CD4-positive, alpha-beta T cell treated with Interleukin-10 for 1 hour (primary cell): ENCODE data around the gene RFX2.
"Not testable (repeated sequence)": the region's sequence is repeated elsewhere in the genome, so short reads cannot be mapped to it uniquely, and the experiment has no call there.

Source experiments
- DNase-seq: peaks from one replicate; pipeline ENCODE4 v3.0.0-alpha.2; 2020

RFX2 gene

DNA sequence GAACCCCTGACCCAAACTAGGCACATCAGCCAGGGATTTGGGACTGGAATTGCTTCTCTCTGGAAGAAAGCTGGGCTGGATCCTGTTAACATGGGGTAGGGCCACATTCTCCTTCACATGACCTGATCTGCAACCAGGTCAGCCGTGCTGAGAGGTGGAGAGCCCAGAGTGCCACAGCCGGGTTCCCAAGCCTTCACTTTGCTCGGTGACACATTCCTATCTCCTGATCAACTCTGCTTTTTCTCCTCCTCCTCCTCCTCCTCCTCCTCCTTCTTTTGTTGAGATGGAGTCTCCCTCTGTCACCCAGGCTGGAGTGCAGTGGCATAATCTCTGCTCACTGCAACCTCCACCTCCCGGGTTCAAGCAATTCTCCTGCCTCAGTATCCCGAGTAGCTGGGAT lies 124.5 kb downstream of the RFX2 start:
- DNase-seq: not testable (repeated sequence)

DNA sequence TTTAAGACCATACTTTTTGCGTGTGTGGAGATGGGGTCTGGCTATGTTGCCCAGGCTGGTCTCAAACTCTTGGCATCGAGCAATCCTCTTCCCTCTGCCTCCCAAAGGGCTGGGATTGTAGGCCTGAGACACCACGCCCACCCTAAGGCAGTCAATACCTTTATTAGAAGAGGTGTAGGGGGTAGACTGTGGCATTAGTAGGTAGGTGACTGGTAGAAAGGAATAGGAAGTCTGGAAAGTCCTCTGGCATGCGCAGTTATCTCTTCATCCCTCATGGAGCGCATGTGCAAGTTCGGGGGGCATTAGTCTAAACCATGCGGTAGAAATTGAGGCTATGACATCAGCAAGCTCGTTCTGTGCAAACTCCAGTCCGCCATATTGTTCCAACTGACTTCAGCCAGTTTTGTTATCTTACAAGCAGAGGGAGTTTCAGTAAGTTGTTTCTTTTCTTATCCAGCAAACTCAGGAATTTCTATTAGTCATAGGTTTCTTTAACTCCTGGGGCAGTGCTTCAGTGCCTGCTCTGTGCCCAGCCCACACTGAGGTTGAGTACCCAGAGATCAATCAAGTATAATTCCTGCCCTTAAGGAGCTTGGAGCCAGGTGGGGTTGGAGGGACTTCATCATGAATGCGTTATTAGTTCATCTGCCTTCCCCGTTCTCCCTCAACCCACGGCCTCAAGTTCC lies 125.1 kb downstream of the RFX2 start:
- no peak for DNase-seq

DNA sequence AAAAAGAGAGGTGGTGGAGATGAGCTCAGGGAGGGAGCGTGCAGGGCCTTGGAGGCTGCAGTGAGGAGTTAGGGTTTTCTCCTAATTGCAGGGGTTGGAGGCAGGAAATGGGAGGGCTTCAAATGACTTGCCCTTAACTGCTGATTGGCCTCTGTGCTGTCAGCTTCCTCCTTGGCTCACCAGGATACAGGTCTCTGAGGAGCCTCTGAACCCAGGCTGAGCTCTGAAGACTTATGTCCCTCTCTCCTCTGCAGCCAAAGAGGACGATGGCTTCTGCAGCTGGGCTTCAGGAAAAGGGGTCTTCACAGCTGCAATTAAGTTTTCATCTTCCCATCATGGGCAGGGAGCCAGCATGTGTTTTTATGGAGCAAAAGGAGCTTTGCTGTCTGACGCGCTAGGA lies 125.7 kb downstream of the RFX2 start:
- DNase-seq: no peak

DNA sequence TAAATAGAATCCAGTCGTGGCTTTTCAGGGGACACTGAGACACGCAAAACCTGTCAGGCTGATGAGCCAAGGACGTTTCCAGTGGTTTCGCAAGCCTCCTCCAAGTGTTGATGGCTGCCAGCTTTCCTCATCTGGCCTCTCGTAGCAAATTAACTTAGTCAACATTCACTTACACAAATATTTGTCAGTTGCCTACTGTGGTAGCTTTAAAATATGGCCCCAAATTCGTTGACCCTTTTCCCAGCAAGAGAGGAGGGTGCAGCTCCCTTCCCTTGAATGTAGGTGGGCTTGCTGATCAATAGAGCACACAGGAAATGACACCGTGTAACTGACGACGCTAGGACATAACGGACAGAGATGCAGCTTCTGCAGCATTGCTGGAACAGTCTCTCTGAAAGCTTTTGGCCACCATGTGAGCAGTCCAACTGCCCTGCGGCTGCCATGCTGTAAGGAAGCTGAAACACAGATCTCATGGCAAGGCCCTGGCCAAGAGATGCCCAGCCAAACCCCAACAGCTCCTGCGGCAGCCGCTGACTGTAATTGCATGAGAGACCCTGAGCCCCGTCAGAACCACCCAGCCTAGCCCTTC lies 126.8 kb downstream of the RFX2 start:
- no peak for DNase-seq

DNA sequence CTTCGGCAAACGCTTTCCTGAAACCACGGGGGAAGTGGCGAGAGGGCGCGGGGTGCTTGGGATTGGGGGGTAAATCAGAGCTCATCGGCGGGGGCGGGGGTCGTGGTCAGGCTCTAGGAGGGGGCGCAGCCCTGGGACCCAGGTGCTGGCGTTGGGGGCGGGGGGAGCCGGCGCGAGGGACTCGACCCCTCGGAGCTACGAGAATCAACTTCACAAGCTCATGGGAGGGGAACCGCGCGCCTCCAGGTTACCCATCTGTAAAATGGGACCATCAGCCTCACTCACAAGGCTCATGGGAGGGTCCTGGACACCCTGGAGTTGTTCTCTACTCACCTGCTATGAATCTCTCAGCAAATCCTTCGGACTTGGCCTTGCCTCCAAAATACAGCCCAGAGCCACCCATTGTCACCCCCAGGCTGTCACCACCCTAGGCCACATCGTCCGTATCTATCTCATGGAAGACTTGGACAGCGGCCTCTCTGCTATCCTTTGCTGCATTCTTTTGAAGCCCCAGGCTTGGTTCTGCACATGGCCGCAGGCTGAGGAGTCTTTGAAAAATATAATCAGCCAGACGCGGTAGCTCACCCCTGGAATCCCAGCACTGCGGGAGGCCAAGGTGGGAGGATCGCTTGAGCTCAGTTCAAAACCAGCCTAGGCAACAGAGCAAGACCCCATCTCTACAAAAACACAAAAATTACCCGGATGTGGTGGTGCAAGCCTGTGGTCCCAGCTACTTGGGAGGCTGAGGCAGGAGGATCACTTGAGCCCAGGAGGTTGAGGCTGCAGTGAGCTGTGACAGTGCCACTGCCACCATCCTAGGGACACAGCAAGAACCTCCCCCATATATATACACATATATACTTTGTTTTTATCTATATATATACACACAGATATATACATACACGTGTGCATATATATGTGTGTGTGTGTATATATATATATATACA lies 131.4 kb downstream of the RFX2 start:
- DNase-seq: no peak

DNA sequence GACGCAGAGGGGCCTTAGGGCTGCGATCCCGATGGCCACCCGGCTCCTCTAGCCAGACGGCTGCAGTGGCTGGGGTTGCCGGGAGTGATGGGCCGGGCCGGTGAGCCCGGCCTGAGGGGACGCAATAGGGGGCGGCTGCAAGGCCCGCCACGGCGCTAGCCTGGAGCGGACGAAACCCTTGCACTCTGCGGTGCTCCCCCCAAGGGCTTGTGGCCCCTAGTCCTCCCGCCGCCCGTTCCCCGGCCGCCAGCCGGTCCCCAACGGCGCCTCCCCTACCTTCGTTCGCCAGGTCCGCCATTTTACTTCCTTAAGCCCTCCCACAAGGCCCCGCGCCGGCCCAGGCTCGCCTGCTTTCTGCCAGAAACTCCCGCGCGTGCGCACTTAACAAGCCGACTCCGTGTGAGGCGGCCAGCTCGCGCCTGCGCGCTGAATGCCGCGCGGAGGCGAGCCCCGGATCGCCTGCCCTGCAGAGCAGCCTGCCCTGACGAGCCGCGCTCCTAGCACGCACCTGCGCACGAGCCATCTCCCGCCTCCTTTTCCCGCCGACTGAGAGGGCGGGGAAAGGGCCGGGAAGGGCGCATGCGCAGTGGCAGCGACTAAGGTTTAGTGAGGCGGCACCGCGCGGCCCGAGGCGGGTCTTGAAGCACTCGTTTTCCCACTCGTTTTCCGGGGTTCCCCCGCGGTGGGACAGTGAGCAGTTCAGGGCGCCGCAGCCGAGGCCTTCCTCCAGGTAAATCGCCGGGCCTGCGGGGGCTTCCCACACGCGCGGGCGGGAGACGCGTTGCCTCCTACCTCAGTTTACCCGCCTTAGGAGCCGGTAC lies 132.3 kb downstream of the RFX2 start, which contains the start of gene RANBP3:
RANBP3 (minus strand) TSS at position 356 of the 821 bp plus-strand sequence; CDS start at position 298, 58 bp downstream.
- peak; percentile 99 for DNase-seq

DNA sequence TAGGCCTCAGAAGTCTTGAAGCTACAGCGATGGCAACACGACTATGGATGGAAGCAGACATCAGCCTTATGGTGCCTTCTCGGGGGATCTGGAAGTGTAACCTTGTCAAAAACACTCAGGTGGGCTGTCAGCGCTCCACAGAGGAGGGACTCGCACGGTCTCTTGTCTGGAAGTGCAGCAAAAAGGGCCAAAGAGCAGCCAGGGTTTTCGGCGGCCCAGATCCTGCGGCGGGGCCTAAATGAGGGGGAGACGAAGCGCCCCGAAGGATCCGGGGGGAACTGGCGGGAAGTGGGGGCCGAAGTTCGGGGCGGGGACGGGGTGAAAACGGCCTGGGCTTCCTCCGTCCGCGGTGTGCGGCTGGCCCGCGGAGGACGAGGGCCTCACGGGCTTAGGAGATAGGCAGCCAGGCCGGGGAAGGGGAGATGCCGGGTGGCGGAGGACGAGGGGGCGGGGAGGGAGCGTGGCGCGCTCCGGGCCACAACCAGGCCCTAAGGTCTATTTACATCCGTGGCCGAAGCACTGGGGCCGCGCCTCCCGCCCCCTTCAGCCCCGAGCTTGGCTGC lies 133.0 kb downstream of the RFX2 start:
- DNase-seq: no peak

DNA sequence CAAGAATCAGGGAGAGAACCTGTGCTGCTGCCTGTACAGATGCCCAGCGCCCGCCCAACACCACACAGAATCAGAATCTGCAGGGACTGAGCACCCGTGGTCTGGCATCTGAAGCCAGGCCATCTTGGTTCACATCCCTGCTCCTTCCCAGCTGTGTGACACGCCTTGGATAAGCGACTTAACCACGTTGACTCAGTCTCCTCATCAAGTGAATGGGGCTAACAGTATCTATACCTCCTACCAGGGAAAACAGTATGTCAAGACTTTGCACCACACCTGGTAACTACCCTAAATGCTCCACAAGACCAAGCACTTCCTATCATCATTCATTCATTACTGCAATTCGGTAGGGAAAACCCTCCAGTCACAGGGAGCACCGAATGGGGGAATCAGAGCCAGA lies 133.5 kb downstream of the RFX2 start:
- no peak for DNase-seq

DNA sequence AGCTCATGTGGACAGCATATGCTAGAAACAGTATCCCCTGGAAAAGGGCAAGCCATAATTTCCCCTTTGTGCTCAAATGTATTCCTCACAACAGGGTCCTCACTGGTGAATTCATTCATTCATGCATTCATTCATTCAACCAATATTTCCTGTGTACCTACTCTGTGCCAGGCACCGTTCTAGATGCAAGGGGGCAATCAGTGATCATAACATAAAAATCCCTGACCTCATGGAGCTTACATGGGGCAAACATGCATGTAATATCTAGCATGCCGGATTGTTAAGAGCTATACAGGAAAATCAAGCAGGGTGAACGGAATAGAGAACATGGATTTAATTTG lies 134.9 kb downstream of the RFX2 start:
- DNase-seq: no peak

DNA sequence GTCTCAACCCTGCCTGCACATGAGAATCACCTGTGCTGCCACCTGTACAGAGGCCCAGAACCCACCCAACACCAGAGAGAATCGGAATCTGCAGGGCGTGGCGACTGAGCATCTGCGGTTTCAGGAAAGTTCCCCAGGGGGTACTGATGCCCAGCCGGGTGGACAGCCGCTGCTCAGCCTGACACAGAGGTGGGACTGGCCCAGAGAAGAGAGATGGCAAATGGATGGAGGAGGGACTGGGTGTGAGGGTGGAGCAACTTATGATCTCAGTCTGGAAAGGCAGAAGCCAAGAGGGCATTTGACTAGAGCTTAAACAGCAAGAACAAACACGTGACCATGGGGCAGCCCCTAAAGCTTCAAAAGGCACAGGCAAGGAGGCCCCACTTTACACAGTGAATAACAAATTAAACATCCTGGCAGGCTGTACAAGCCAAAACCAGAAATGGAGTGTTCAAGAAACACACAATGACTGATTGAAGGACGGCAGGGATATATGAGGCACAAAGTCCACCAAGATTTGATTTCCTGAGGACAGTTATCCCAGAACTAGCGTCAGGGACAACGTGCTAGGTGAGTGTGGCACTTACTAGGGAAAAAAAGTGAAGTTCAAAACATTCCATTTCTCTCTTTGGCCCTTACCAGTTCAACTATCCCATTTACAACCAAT lies 135.4 kb downstream of the RFX2 start:
- DNase-seq: peak; percentile 53

DNA sequence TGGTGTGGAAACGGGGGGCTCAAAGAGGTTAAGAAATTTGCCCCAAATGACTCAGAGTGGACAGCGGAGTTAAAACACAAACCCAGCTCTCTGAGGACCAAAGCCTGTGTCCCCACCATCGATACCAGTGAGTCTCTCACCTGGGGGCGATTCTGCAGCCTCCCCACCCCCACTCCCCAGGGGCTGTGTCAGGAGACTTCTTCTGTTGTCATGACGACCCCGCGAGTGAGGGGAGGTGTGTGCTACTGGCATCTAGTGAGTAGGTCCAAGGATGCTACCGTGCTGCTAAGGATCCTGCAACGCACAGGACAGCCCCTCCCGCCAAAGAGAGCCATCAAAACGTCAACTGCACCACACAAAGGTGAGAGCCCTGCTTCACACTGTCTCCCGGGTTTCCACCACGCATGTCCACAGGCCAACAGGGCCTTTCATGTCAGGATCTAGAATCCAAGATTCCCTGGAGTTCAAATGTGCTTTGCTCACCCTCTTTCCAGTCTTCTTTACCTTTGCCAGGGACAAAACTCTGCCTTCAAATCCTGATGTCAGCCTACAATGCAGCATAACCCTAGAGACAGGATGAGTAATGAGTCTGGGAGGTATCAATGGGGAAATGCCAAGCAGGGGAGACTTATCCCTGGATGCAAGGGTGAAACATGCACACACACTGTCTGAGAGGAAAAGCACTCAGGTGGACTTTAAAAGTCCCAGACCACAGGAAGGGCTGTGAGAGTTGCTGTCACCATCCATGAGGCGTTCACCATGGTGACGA lies 136.2 kb downstream of the RFX2 start:
- DNase-seq: no peak

DNA sequence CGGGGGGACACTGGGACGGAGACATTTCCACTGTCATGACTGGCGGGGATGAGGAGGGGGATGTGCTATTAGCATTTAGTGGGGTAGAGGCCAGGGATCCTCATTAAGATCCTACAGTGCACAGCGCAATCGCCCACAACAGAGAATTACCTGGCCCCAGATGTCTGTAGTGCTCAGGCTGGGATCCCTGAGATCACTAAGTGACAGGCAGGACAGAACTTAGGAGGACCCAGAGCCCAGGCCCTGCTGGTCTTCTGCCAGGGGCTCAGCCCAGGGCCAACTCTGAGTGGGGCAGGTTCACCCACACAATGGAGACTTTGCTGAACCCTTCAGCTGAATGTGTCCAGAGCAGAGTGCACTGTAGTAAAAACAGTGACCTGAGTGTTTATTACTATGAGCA lies 136.9 kb downstream of the RFX2 start:
- DNase-seq: no peak

DNA sequence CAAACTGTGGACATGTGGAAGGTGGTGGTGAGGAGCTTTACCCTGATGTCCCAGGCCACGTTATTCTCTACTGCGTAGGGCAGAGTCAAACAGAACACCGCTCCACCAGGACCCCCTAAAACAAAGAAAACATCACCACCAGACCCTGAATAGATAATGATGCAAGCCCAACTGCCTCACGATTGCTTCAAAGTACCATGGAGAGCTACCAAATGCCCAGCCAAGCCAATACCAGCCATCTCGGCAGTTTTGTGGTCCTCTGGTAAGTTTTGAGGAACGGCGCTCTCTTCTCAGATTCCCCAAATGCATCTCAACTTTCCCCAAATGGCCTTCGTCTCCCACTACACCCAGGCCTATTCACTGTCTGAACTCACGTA lies 138.0 kb downstream of the RFX2 start:
- no peak for DNase-seq

DNA sequence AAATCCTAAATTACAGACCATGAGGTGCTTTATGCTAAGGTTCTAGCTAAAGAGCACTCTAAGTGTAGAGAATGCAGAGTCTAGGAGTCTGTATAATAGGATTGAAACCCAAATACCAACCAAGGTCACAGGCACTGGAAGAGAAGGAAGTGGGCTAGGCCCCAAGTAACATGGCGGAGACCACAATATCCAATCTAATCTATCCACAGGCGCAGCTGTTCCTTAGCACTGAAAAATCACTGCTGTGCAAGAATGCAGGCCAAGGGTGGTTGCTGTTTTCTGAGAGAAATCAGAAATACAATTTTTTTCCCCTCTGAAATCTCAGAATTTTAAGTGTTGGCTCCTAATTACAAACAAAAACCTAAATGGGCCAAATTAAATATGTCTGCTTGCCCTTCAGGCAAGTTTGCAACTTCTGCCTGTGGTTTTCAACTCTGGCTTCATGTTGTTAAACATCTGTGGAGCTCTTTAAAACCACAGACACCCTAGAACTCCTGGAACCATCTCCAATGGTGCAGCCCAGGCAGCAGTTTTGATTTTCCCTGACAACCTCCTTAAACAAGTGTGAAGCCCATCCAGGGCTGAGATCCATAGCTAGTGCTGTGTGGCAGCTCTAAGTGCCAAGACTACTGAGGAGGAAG lies 138.5 kb downstream of the RFX2 start:
- DNase-seq: no peak

DNA sequence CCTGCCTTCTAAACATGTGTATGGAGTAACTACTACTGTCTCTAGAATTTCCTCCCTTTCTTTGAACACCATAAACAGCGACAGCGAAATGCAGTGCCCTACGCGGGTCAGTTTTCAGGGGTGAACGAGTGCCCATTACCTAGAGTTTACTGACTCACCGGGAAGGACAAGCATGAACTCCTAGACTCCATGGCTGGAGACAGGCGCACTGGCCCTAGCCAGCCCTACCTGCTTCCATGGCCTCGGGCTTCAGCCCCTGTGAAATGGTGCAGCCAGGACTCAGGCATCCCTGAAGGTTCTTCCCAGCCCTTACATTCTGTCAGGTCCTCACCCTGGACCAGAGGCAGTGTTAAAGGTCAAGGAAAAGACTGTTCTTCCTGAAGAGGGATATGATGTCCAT lies 140.8 kb downstream of the RFX2 start:
- DNase-seq: no peak

DNA sequence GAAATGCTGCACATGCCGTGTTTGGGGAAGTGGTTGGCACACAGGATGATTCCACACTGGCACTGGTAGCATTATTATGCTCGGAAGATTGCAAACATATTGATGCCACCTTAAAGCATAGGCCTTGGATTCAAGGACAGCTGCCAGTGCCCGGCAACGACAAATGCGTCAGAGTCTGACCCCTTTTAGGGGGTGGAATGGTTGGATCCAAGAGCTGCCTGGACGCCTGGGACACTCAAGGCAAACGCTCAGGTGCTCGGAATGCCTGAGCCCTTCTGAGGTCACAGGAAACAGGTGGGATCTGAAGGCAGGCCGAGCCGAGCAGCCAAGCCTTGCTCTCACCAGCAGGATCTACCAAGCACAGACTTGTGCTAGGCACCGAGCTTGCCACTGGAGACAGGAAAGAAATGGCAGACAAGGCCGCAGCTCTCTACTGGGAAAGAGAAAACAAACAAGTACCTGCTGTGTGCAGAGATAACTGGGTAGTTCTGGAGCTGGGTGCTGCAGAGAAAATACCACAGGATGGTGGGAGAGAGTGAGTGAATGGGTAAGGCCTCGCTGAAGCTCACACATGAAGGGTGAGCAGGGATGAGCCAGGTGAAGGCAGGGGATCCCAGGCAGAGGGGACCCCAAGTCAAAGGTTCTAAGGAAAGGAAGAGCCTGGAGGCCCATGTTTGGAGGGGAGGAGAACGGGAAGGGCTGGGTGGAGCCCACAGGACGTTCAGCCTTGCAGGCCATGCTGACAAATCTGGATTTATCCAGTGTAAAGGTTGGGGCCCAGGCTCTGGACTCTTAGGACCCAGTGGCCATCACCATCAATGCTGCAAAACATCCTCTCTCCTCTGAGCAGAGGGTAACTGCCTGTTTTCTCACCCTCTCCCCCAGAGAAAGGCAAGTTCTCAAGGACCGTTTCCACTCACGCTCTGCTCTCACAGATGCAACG lies 141.6 kb downstream of the RFX2 start:
- no peak for DNase-seq

DNA sequence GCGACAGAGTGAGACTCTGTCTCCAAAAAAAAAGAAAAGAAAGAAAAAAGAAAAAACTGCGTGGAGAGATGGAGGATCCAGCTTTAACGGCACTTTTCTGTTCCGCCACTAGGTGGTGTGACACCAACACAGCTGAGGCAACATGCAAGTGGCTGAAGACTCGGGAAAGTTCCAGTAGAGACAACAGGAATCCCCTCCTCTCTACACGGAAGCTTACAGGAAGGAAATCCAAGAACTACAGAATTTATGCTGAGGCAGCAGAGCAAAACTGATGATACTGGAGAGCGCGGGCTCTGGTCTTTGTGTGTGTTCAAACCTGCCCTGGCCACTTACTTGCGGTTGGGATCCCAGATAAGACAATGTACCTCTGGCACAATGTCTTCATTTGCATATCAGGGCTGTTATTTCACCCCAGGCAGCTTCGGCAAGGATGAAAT lies 142.3 kb downstream of the RFX2 start:
- DNase-seq: peak; percentile 72

DNA sequence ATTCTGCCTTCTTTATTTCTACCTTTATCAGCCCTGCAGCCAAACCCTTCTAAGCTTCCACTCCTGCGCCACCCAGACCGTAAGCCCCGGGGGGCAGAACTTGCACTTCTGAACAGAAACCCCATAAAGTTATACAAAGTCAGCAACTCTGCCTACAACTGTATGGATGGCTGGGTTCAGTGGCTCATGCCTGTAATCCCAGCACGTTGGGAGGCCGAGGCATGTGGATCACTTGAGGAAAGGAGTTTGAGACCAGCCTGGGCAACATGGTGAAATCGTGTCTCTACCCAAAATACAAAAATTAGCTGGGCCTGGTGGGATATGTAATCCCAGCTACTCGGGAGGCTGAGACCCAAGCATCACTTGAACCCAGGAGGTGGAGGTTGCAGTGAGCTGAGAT lies 142.7 kb downstream of the RFX2 start:
- no peak for DNase-seq

DNA sequence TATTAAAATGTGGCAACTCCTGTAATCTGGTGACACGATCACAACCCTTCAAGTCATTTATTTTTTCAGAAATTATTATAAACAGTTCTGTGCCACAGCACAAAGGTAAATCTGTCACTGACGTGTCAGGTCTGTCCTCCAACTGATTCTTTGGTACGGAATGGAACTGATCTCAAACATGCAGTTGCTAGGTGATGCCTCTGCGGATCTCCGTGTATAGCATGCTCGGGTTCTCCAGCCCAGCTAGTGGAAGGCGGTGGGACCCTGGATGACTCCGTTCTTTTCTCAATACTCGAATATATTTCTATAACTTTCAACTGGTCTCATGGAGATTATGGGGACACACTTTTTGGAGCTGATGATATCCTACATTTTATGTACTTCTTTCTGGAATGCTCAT lies 143.4 kb downstream of the RFX2 start:
- DNase-seq: no peak

DNA sequence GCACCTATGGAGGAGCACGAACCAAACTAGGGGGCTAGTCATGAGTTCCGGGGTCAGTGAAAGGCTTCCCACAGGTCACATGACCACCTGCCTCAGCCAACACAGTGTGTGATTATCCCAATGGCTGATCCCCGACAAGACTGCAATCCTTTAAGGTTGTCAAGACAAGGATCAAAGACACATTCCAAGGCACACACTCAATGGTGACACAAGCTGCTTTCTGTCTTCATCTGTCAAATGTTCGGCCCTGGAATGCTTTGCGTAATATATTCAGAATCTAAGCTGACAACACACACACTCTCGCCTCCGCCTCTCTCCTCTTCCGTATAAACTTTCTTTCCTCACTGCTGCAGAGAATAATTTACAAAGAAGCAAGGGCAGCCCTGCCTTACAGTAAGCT lies 144.1 kb downstream of the RFX2 start:
- DNase-seq: no peak
